Activated CD4-positive, alpha-beta T cell treated with anti-CD3 and anti-CD28 coated beads, Interleukin-2, amount 10 ng/mL, durations not matched to agents 24 days and 14 days (primary cell): Measurements from ENCODE around the gene BATF3. TPM values are rescaled to one million over a fixed set of nuclear protein-coding genes. Genes with fewer than 3 reads are reported as not detected.
"Not testable (repeated sequence)": the region's sequence is repeated elsewhere in the genome, so short reads cannot be mapped to it uniquely, and the experiment has no call there.

Source experiments
- DNase-seq: peaks from one replicate; pipeline ENCODE4 v3.0.0; 2022
- H3K27ac Mint-ChIP-seq: one replicate; pipeline ENCODE4 v1.8.0; 2022; ENCODE audit warnings: mild to moderate bottlenecking, mixed read lengths
- H3K27me3 Mint-ChIP-seq: one replicate; pipeline ENCODE4 v1.8.0; 2022; ENCODE audit warnings: mixed read lengths
- H3K36me3 Mint-ChIP-seq: one replicate; pipeline ENCODE4 v1.8.0; 2022; ENCODE audit warnings: low read depth, mild to moderate bottlenecking, mixed read lengths
- H3K4me1 Mint-ChIP-seq: one replicate; pipeline ENCODE4 v1.8.0; 2021; ENCODE audit warnings: mixed read lengths
- H3K4me3 Mint-ChIP-seq: one replicate; pipeline ENCODE4 v1.8.0; 2022; ENCODE audit warnings: mild to moderate bottlenecking, moderate library complexity, mixed read lengths
- H3K9me3 Mint-ChIP-seq: one replicate; pipeline ENCODE4 v1.8.0; 2021; ENCODE audit warnings: mixed read lengths
- intact Hi-C: fragments of 100-400 bp; cut with micrococcal nuclease; formaldehyde crosslinking; loops from one replicate; pipeline ENCODE4 v1.15.1; 2023
- total RNA-seq: library from RNA; stranded (reverse); gene quantifications from 2 replicates; pipeline ENCODE4 v1.2.3, GENCODE V29; 2022

Gene BATF3
- total RNA-seq, 1 donor from 2014 or later, result 100.0 TPM

DNA sequence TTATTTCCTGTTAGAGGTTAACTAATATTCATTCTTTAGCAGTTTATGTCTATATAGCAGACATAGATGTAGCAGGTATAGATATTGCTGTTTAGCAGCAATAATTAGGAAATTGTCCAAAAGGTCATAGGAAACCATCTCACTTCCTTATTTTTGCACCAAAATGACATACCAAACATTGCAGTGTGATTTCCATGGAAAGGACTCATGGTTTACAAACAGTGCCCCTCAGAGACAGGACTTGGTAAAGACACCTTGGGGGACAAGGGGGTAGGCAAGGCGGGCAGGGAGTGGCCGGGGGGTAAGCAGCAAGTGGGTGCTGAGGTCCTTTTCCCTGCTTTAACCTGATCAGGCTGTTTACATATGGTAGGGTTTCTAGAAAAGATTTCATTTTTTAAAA lies 30.5 kb downstream of the BATF3 start:
- H3K27me3 Mint-ChIP-seq, result peaks cover 11% of the 10 kb centered on the region
- intact Hi-C loops, result no loop called here
- no peak overlapping the region for H3K27ac Mint-ChIP-seq
- no peaks in the 10 kb centered on the region for H3K36me3 Mint-ChIP-seq
- H3K9me3 Mint-ChIP-seq, result no peaks in the 10 kb centered on the region
- DNase-seq, result no peak
- H3K4me1 Mint-ChIP-seq, result peaks cover 36% of the 10 kb centered on the region
- no peak overlapping the region for H3K4me3 Mint-ChIP-seq

DNA sequence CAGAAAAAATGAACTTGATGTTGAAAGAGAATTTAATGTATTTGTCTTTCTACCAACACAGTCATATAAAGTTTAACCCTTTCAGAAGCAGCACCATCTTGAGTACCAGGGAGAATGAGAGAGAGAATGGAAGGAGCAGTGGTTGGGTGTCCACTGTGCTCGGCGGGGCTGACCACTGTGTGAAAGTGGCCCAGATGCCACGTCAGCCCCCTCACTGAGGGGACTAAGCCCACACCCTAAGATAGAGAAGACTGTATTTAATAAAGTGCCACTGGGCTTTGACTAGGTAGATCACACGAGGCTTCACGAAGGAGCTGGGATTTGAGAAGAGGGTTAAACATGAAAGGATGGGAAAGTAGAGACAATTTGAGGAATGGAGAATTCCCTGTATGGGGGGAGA lies 31.2 kb downstream of the BATF3 start:
- DNase-seq, result no peak
- no peaks in the 10 kb centered on the region for H3K36me3 Mint-ChIP-seq
- H3K27ac Mint-ChIP-seq, result no peak overlapping the region
- intact Hi-C loops, result no loop called here
- H3K27me3 Mint-ChIP-seq, result peaks cover 11% of the 10 kb centered on the region
- H3K4me1 Mint-ChIP-seq, result peaks cover 36% of the 10 kb centered on the region
- H3K9me3 Mint-ChIP-seq, result no peaks in the 10 kb centered on the region
- H3K4me3 Mint-ChIP-seq, result no peak overlapping the region

DNA sequence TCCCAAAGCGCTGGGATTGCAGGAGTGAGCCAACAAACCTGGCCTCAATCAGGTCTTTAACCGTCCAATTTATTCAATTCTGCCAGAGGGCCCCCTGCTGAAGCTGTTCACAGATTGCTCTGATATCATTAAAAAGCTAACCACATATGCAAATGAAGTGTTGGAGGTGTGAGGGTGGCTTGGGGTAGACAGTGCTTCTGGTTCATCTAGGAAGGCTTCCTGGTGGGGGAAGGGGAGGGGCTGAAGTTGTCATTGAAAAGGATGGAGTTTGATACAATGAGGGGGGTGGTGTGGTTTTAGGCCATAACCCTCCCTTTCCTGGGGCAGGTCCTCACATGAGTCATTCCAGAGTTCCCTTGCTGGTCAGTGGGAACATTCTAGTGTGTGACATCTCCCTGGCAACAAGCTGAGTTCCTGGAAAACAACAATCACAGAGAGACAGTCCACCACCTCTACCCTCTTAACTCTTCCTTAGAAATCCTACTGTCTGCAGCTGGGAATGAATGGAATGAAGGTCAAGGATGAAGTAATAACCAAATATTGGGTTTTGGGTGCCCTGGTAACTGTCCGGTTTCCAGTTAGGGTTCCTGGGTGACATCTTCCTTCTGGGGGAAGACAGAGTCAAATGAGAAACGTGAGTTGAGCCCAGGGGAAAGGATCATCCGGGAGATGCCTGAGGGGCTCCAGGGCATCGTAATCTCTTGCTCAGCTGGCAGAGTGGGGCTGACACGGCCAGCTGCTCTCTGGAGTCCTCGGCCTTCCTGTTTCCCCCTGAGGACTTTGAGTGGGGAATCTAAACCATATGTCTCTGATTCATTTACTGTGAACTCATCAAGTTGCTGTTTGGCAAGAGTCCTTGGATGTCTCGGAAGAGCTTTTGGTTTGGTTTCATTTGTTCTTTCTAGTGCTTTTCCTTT lies 32.2 kb downstream of the BATF3 start:
- DNase-seq, result no peak
- peak overlapping the region; percentile 29 for H3K27ac Mint-ChIP-seq
- peaks cover 15% of the 10 kb centered on the region for H3K27me3 Mint-ChIP-seq
- H3K9me3 Mint-ChIP-seq, result no peaks in the 10 kb centered on the region
- peaks cover 36% of the 10 kb centered on the region for H3K4me1 Mint-ChIP-seq
- H3K4me3 Mint-ChIP-seq, result no peak overlapping the region
- H3K36me3 Mint-ChIP-seq, result no peaks in the 10 kb centered on the region
- intact Hi-C loops, result no loop called here

DNA sequence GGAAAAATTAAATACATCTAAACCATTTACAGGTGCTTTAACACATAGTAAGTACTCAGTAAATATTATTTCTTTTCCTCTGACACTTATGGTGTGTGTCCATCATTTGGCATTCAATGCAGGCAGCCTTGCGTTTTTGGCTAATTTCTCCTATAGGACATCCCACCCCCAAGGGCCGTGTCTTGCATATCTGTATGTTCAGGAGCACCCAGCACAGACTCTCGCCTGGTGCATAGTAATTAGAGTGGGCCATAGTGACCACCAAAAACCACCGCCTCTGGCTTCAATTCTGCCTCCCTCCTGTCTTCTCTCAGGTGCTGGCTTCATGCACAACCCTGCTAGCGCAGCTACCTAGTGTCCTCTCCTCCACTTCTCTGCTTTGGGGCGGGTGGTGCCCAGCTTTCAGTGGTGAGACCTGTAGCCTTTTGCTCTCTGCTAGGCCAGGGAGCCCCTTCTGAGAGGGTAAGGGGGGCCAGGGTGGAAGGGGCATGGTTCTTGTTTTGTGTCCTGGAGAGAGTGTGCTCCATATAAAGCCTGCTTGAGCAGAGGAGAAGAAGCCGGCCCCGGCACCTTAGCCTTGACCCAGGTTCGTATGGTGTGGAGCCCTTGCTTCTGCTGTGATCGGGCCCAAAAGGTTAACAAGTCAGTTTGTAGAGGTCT lies 33.4 kb downstream of the BATF3 start:
- H3K9me3 Mint-ChIP-seq, result no peaks in the 10 kb centered on the region
- no peak overlapping the region for H3K27ac Mint-ChIP-seq
- no peak for DNase-seq
- peak overlapping the region; percentile 26 for H3K4me3 Mint-ChIP-seq
- peaks cover 29% of the 10 kb centered on the region for H3K4me1 Mint-ChIP-seq
- peaks cover 19% of the 10 kb centered on the region for H3K27me3 Mint-ChIP-seq
- intact Hi-C loops, result no loop called here
- H3K36me3 Mint-ChIP-seq, result no peaks in the 10 kb centered on the region

DNA sequence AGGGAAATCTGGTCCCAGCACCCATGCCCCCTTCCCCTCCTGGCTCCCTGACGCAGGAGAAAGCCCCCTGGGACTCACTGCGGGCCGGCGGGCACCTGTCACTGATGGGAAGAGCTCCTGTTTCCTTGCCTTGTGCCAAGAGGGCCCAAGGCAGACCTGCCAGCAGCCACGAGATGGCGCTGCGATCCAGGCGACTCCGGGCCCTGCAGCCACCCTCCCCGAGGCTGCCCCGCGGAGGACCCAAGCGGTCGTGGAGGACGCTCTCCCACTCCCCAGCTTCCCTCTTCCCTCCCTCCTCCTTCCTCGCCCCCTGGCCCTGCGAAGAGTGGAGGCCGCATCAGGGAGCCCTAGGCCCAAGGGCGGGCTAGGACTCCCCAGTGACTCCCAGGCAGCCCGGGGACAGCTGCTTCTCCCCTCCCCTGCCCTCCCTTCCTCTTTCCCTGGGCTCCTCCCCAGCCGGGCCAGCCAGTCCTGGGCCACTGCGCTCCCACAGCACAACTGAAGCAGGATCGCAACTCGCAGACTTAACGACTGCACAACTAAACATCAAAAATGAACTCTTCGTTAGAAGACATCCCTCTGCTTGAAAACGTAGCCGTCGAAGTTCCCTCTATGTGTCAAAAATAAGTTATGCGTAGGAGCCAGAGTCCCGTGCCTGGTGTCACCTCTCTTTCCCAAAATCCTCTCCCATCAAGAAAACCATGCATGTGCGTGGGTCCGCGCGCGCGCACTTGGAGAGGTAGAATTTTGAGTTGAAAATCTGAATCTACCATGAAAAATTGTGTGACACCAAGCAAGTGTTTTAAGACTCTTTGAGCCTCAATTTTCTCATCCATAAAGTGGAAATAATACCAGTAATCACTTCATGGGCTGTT lies 34.2 kb downstream of the BATF3 start:
- DNase-seq, result peak; percentile 94
- Mint-ChIP-seq H3K4me1 (peaks cover 27% of the 10 kb centered on the region), H3K36me3 (no peaks in the 10 kb centered on the region), H3K27me3 (peaks cover 24% of the 10 kb centered on the region), H3K9me3 (no peaks in the 10 kb centered on the region), H3K4me3 (peak overlapping the region; percentile 76), H3K27ac (peak overlapping the region; percentile 66)
- intact Hi-C loops, result loop anchor here (1.0 kb wide), 4 partner anchors 34 to 330 kb away; partner anchors contain the start of gene BATF3

DNA sequence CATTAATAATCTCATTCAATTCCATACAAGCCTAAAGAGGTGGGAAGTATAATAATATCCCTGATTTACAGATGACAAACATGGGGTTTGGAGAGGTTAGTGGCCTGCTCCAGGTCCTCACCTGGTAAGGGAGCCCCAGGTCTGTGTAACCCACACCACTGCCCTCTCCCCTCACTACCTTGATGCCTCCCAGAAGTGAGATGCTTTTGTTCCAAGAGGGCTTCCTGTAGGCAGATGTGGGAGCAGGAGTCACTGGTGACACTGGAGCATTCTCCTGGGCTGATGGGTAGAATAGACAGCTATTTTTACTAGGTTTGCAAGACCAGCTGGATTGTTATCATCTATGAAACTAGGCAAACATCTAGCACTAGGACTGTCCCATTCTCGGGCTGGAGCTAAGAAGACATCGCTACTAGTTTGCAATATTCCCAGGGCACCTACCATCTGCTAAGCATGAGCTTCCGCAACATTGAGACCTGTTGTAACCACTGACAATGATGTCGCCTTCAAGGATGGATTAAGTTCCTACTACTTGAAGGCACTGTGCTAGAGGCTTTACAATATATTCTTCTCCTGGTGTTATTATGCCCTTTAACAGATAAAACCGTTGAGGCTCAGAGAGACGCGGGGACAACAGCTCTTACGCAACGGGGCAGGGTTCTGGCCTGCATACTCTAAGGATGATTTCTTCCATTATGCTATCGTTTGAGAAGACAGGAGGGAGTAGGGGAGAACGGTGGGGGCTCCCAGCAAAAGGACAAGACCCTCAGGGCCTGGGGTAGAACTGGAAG lies 35.0 kb downstream of the BATF3 start:
- DNase-seq, result no peak
- Mint-ChIP-seq H3K36me3 (no peaks in the 10 kb centered on the region), H3K27me3 (peaks cover 30% of the 10 kb centered on the region), H3K27ac (no peak overlapping the region), H3K9me3 (no peaks in the 10 kb centered on the region), H3K4me1 (peaks cover 23% of the 10 kb centered on the region), H3K4me3 (peak overlapping the region; percentile 10)
- intact Hi-C loops, result loop anchor here (1.0 kb wide), 4 partner anchors 35 to 331 kb away; partner anchors contain the start of gene BATF3

DNA sequence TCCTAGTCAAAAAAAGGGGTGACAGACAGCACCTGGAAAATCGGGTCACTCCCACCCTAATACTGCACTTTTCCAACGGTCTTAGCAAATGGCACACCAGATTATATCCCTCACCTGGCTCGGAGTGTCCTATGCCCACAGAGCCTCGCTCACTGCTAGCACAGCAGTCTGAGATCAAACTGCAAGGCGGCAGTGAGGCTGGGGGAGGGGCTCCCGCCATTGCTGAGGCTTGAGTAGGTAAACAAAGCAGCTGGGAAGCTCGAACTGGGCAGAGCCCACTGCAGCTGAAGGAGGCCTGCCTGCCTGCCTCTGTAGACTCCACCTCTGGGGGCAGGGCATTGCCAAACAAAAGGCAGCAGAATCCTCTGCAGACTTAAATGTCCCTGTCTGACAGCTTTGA lies 41.4 kb downstream of the BATF3 start:
- H3K27me3 Mint-ChIP-seq, result peaks cover 43% of the 10 kb centered on the region
- DNase-seq, H3K4me3 Mint-ChIP-seq, intact Hi-C loops, H3K27ac Mint-ChIP-seq, H3K4me1 Mint-ChIP-seq, H3K36me3 Mint-ChIP-seq, H3K9me3 Mint-ChIP-seq: not testable (repeated sequence)

DNA sequence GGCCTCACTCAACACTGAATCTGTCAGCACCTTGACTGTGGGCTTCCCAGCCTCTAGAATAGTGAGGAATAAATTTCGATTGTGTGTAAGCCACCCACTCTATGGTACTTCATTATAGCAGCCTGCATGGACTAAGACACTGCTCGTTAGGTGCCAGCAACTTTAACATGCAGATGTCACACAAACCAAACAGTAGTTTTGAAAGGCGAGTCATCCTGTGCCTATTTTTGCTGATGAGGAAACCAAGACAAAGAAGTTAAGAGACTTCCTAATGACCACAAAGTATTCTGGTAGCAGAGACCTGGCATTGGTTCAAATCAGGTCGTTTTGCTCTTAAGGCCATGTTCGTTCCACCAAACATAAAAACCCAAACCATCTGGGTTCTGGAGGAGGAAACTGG lies 42.9 kb downstream of the BATF3 start:
- Mint-ChIP-seq H3K27me3 (peaks cover 33% of the 10 kb centered on the region), H3K9me3 (no peaks in the 10 kb centered on the region), H3K27ac (no peak overlapping the region), H3K36me3 (no peaks in the 10 kb centered on the region), H3K4me1 (no peaks in the 10 kb centered on the region), H3K4me3 (no peak overlapping the region)
- DNase-seq, result no peak
- intact Hi-C loops, result no loop called here

DNA sequence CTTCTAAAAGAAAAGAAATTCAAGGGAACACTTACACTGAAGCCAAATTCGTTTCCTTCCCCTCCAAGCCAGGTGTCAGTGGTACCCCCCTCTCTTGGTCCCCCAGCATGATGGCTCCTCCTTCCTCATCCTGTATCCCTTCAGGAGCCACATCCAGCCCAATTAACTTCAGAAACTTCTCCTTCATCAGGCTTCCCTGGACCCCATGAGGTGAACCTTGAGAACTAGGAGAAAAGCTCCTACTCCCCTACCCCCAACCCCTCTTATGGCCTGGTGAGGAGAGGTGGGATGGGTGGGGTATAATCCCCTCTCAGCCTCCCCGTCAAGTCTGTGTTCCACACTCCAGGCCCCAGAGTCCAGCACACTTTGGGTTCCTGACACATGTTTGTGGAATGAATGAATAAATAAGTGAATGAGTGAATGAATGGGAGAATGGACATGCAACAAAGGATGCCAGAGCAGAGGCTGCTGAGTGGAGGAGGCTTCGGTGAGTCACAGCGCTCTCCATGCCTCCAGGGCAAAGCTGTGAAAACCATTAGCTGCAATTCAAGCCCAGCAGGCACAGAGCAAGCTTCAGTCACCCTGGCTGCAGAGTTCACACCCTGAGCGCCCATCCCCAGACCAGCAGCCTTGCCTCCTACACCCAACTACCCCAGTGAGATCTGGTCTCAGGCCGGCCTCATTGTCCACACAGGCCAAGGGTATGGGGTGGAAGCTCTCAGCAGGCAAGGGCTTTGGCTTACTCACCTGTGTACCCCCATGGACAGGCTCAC lies 43.8 kb downstream of the BATF3 start:
- H3K27me3 Mint-ChIP-seq, result peaks cover 27% of the 10 kb centered on the region
- intact Hi-C loops, result no loop called here
- H3K27ac Mint-ChIP-seq, result no peak overlapping the region
- no peak for DNase-seq
- H3K4me1 Mint-ChIP-seq, result no peaks in the 10 kb centered on the region
- no peaks in the 10 kb centered on the region for H3K9me3 Mint-ChIP-seq
- no peak overlapping the region for H3K4me3 Mint-ChIP-seq
- no peaks in the 10 kb centered on the region for H3K36me3 Mint-ChIP-seq

DNA sequence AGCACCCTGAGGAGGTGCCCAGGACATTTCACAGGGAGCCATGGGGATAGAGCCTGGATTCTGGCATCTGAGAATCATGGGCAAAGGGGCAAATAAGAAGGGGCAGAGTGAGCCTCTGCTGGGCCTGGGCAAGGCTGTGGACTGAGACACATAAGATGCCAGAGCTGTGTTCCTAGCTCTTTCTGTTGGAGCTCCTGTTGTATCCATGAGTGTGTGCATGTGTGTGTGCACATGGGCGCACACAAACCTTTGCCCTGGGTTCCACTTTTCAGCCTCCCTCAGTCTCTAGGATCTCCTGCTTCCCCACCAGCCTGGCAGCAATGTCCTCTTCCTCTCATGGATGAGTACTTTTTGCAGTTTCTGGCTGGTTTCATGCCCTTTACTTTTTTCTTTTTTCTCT lies 47.0 kb downstream of the BATF3 start:
- H3K27ac Mint-ChIP-seq, result no peak overlapping the region
- intact Hi-C loops, result no loop called here
- no peaks in the 10 kb centered on the region for H3K9me3 Mint-ChIP-seq
- H3K36me3 Mint-ChIP-seq, result no peaks in the 10 kb centered on the region
- DNase-seq, result no peak
- H3K4me1 Mint-ChIP-seq, result no peaks in the 10 kb centered on the region
- H3K4me3 Mint-ChIP-seq, result no peak overlapping the region
- H3K27me3 Mint-ChIP-seq, result peaks cover 18% of the 10 kb centered on the region

DNA sequence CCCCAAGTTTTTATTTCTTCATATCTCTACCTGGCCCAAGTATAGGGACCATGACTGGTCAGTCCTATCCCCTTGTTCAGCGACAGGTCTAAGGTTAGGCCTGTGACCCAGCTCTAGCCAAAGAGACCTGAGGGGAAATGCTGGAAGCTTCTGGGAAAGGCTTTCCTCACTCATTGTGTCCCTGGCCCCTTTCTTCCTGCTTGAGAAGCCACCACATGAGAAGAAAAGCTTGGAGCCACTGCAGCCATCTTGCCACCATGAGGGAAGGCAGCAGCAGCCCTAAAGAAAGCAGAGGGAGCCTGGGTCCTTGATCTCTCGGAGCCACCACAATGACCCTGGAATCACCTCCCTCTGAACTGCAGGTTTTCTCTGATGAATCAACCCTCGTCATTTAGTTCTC lies 47.7 kb downstream of the BATF3 start:
- H3K9me3 Mint-ChIP-seq, result no peaks in the 10 kb centered on the region
- H3K27ac Mint-ChIP-seq, result no peak overlapping the region
- intact Hi-C loops, result no loop called here
- peaks cover 22% of the 10 kb centered on the region for H3K27me3 Mint-ChIP-seq
- no peaks in the 10 kb centered on the region for H3K36me3 Mint-ChIP-seq
- DNase-seq, result no peak
- H3K4me3 Mint-ChIP-seq, result no peak overlapping the region
- H3K4me1 Mint-ChIP-seq, result no peaks in the 10 kb centered on the region

DNA sequence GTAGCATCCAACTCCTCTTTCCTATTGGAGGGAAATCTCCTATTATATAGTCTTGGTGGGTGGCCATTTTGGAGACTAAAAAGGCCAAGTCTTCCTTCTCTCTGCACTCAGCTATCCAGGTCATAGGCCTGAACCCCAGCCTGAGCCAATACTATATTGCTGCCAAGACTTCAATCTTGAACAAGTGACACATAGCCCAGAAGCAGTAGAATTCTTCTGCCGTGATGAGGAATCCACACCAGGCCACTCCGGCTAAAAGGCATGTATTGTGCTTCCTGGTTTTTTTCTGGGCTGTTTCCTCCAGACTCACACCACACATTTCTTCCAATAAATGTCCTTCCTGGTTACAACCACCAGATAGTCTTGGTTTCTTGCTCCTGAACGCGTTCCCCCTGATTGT lies 48.1 kb downstream of the BATF3 start:
- Mint-ChIP-seq H3K27ac (no peak overlapping the region), H3K9me3 (no peaks in the 10 kb centered on the region), H3K4me3 (no peak overlapping the region), H3K27me3 (peaks cover 22% of the 10 kb centered on the region), H3K4me1 (no peaks in the 10 kb centered on the region), H3K36me3 (no peaks in the 10 kb centered on the region)
- no peak for DNase-seq
- intact Hi-C loops, result no loop called here
